ENCODE results near the gene MYH9. TPM values are rescaled to one million over a fixed set of nuclear protein-coding genes. Genes with fewer than 3 reads are reported as not detected.

Gene MYH9
- total RNA-seq, 1 donor from 2014 or later = 277 TPM

- no peaks in the 10 kb centered on the region for H3K27me3 Mint-ChIP-seq
- peak; percentile 88 for DNase-seq (ENCODE audit: extremely low spot score, unreplicated experiment)
- H3K4me1 Mint-ChIP-seq (ENCODE audit: unreplicated experiment) = peaks cover 10% of the 10 kb centered on the region
- peaks cover 20% of the 10 kb centered on the region for H3K36me3 Mint-ChIP-seq
- H3K4me3 Mint-ChIP-seq = no peak overlapping the region
- H3K9me3 Mint-ChIP-seq = no peaks in the 10 kb centered on the region
- H3K27ac Mint-ChIP-seq = peak overlapping the region; percentile 36
- TF ChIP-seq CTCF (conservative IDR thresholded peaks at IDR 0.05) = peak; percentile 98
Measured at GRCh38 chr22:36286096-36286957, 101.4 kb downstream of the MYH9 start.

- TF ChIP-seq CTCF (conservative IDR thresholded peaks at IDR 0.05) = no peak
- Mint-ChIP-seq H3K4me3 (no peak overlapping the region), H3K27ac (no peak overlapping the region), H3K27me3 (no peaks in the 10 kb centered on the region), H3K36me3 (peaks cover 22% of the 10 kb centered on the region), H3K9me3 (no peaks in the 10 kb centered on the region), H3K4me1 (ENCODE audit: unreplicated experiment) (peaks cover 12% of the 10 kb centered on the region)
- no peak for DNase-seq (ENCODE audit: extremely low spot score, unreplicated experiment)
Measured at GRCh38 chr22:36285545-36285944, 102.2 kb downstream of the MYH9 start.

- Mint-ChIP-seq H3K27ac (no peak overlapping the region), H3K36me3 (peaks cover 21% of the 10 kb centered on the region)
Measured at GRCh38 chr22:36285017-36285416, 102.8 kb downstream of the MYH9 start.

GRCh38 chr22:36284171-36284571, 103.6 kb downstream of the MYH9 start:
- Mint-ChIP-seq H3K4me1 (ENCODE audit: unreplicated experiment) (peaks cover 12% of the 10 kb centered on the region), H3K27me3 (no peaks in the 10 kb centered on the region), H3K27ac (no peak overlapping the region), H3K9me3 (no peaks in the 10 kb centered on the region), H3K36me3 (peaks cover 15% of the 10 kb centered on the region), H3K4me3 (no peak overlapping the region)
- no peak for TF ChIP-seq CTCF (conservative IDR thresholded peaks at IDR 0.05)
- DNase-seq (ENCODE audit: extremely low spot score, unreplicated experiment) = no peak

More at GRCh38 chr22:36285017-36285416, 102.8 kb downstream of the MYH9 start:
- TF ChIP-seq CTCF (conservative IDR thresholded peaks at IDR 0.05) = no peak
- H3K4me1 Mint-ChIP-seq (ENCODE audit: unreplicated experiment) = peaks cover 12% of the 10 kb centered on the region
- DNase-seq (ENCODE audit: extremely low spot score, unreplicated experiment) = no peak
- H3K4me3 Mint-ChIP-seq = no peak overlapping the region
- H3K27me3 Mint-ChIP-seq = no peaks in the 10 kb centered on the region
- no peaks in the 10 kb centered on the region for H3K9me3 Mint-ChIP-seq

GRCh38 chr22:36282328-36282831, 105.4 kb downstream of the MYH9 start:
- no peak overlapping the region for H3K4me3 Mint-ChIP-seq
- H3K4me1 Mint-ChIP-seq (ENCODE audit: unreplicated experiment) = peaks cover 12% of the 10 kb centered on the region
- H3K36me3 Mint-ChIP-seq = peaks cover 15% of the 10 kb centered on the region
- DNase-seq (ENCODE audit: extremely low spot score, unreplicated experiment) = no peak
- H3K9me3 Mint-ChIP-seq = no peaks in the 10 kb centered on the region
- no peaks in the 10 kb centered on the region for H3K27me3 Mint-ChIP-seq
- H3K27ac Mint-ChIP-seq = no peak overlapping the region
- TF ChIP-seq CTCF (conservative IDR thresholded peaks at IDR 0.05) = no peak

Measured in type B pancreatic cell (in vitro differentiated cells).